NCI-H1694 treated with DMSO at 0.1 percent for 48 hours (cell line): ENCODE data around the gene DNAJC6.
"Not testable (repeated sequence)": the region's sequence is repeated elsewhere in the genome, so short reads cannot be mapped to it uniquely, and the experiment has no call there.

Experiments
- DNase-seq: peaks from one replicate; lab custom pipeline; 2025; lab: John Stamatoyannopoulos, UW

Gene DNAJC6

GRCh38 chr1:65431111-65431705 lies 121.9 kb downstream of the DNAJC6 start:
- DNase-seq, result peak; percentile 31

DNA sequence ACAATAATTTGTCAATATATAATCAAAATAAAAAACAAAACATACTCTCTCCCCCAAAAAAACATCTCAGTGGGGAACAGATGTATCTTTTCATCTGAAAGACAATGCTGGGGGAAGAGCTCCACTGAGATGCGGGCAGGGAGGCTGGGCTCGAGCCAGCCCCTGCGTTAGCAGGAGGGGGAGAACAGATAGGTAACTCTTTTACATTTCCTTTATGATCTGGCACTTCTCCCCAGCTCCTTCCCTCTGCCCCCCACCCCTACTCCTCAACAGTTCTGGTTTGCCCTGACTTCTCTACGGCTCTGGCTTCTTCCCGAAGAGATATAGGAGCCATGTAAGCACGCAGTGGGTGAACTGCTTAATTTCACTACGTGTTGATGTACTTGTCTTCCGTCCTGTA lies 123.6 kb downstream of the DNAJC6 start:
- no peak for DNase-seq

GRCh38 chr1:65434255-65434654 lies 124.9 kb downstream of the DNAJC6 start:
- DNase-seq, result no peak

DNA sequence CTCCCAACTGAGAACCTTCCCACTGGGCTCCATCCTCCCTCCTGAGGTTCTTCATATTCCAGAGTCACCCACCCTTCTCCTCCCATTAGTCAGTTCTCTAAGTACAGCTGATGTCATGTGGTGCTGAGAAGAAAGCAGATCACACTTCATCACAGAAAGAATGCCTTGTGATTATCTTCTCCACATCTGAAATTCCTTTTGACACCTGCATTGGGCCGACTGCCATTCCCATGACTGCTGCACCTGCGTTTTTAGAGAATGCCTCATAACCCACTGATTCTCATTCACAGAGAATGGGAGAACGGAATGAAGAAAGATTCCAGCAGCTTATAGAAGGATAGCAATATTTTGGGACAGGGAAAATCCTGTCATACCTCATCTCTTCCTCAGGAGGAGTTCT lies 125.4 kb downstream of the DNAJC6 start:
- DNase-seq, result no peak

DNA sequence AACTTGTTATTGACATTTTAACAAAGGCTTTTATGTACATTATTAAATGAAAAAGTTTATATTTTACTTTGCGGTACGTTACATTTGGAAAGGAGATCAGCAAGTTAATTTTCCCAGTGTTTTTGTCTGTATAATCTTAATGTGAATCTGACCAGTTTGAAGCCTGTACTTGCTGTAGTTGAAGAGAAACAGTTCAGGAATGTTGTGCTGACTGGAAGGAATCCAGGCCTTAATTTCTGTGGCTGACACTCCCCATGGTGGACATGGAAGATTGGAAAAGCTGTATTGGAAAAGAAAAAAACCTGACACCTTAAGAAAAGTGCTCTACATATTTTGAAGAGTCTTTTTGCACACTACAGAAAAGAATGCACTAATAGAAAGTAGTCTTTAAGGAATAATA lies 126.6 kb downstream of the DNAJC6 start:
- DNase-seq, result no peak

GRCh38 chr1:65437616-65438015 lies 128.3 kb downstream of the DNAJC6 start:
- DNase-seq, result no peak

DNA sequence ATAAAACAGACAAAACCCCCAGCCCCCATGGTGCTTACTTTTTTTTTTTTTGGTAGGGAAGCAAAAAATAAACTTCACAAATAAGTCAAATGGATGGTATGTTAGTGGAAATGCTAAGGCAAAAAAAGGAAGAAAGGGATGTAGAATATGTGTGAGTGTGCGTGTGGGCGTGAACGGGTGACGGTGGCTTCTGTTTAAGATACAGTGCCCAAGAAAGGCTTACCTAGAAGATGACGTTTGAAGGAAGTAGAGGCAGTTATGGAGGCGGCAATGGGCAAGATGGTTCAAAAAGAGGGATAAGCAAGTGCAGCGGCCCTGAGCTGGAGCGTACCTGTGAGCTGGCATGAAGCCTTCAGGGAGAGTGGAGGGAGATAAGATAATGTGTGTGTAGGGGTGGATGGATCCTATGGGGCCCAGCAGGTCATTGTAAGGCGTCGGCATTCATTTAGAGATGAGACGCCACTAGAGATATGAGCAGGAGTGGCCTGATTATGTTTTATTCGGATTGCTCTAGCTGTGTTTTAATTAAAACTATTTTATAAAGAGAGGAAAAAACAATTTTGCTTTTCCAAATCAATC lies 131.1 kb downstream of the DNAJC6 start:
- DNase-seq, result no peak

DNA sequence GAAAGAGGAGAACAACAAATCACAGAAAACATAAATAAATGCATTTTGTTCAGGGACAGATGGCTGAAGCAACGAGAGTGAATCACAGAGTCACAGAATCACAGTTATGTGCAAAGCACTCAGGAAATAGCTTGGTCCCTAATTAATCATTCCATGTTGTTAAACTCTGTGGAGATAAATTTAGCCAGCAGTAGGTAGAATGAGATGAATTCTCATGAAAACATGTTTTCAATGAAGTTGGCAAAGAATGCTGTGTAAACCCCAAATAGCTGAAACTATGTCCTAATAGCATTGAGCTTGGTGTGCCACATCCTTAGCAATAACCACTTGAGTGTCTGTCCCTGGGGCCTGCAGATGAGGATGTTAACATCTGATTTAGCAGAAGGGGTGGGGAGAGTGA lies 131.6 kb downstream of the DNAJC6 start:
- no peak for DNase-seq

DNA sequence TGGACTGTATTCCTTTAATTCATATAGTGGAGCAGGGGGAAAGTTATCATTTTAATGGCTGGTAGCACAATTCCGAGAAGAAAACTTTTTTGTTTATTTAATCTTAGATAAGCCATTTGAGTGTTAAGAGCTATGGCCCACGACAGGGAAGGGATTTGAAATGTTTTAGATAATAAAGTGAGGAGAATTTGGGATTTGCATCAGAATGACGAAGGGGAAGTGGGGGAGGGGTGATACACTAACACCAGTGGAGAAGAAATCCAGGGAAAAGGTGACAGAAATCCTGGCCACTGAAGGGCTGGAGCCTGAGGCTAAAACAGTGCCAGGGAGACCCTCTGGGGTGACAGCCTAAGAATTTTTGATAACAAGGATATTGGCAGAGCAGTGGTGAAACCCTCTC lies 132.1 kb downstream of the DNAJC6 start:
- DNase-seq, result no peak

DNA sequence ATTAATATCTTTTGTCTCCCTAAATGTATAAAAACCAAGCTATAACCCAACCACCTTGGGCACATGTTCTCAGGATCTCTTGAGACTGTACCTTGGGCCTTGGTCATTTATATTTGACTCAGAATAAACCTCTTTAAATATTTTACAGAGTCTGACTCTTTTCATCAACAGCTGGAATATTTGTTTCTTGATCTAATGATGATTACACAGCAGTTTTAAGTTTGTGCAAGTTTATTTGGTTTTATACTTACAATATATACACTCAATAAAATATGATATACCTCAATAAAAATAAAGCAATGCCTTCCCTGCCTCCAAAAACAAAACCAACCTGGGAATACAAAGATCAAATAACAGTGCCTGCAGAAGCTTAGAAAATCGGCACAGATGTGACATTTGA lies 133.1 kb downstream of the DNAJC6 start:
- no peak for DNase-seq

- no peak for DNase-seq
These were observed 134.3 kb downstream of the DNAJC6 start for GRCh38 chr1:65443647-65444046.

DNA sequence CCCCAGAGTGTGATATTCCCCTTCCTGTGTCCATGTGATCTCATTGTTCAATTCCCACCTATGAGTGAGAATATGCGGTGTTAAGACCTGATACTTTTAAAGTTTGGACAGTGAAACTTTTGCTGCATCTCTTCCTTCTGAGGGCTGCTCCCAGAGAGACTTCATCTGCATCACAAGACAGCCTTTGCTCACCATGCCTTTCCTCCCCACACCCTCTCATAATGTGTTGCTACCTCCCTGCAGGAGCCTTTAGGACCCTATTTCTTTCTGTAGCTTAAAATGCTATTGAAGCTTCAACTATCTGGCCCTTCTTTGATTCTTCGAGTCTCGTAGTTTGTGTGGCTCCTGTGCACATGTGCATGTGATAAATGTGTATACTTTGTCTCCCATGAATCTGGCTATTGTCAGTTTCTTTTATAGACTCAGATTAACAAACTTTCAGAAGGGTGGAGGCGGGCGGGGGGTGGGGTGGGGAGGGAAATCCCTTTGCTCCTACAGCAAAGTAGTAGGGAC lies 134.8 kb downstream of the DNAJC6 start:
- DNase-seq, result no peak

GRCh38 chr1:65445837-65446236 lies 136.5 kb downstream of the DNAJC6 start:
- no peak for DNase-seq

DNA sequence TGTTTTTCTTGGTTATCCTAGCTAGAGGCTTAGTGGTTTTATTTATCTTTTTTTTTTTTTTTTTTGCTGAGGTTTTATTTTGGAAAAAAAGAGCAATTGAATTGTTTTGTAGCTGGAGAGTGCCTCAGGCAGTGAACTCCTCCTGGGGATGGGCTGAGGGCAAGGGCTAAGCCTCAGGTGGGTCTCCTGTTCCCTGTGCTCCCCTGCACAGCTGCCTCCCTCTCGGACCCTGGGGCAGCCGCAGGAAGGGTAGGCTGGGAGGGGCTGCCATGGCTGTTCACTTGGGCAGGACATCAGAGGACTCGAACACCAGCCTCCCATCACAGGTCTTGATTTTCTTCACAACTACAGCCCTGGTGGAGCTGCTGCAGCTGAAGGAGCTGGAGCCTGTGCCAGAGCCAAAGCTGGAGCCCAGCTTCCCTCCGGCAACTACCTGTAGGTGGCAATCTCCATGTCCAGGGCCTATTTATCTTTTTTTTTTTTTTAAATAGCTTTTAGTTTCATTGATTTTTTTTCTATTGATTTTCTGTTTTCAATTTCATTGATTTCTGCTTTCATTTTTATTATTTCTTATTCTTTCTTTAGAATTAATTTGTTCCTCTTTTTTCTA lies 140.0 kb downstream of the DNAJC6 start:
- DNase-seq, result no peak

DNA sequence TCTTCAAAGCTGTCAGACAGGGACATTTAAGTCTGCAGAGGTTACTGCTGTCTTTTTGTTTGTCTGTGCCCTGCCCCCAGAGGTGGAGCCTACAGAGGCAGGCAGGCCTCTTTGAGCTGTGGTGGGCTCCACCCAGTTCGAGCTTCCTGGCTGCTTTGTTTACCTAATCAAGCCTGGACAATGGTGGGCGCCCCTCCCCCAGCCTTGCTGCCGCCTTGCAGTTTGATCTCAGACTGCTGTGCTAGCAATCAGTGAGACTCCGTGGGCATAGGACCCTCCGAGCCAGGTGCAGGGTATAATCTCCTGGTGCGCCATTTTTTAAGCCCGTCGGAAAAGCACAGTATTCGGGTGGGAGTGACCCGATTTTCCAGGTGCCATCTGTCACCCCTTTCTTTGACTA lies 146.3 kb downstream of the DNAJC6 start:
- DNase-seq, result not testable (repeated sequence)

DNA sequence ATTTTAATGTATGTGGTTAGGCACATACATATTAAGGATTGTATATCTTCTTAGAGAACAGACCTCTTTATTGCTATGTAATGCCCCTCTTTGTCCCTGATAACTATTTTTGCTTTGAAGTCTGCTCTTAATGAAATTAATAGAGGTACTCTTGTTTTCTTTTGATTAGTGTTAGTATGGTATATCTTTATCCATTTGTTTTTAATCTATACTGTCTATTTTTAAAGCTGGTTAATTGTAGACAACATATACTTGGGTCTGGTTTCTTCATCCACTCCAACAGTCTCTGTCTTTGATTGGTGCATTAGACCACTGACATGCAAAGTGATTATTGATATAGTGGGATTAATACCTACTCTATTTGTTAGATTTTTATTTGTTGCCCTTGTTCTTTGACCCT lies 147.1 kb downstream of the DNAJC6 start:
- no peak for DNase-seq

DNA sequence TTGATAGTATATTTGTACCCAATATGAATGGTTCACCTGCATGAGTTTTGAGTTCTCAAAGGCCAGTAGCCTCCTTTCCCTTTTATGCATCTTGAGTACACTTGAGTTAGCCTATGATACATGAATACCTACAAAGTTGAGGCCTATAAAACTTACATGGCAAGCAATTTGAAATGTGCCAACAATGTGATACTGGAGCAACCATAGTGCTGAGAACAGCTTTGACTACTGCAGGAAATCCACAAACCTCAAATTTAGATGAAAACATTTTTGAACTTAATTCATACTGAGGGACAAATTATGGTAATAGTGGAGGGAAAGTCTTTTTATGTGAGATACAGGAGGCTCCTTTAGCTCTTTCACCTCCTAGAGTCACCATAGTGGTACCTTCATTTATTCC lies 148.5 kb downstream of the DNAJC6 start:
- no peak for DNase-seq

DNA sequence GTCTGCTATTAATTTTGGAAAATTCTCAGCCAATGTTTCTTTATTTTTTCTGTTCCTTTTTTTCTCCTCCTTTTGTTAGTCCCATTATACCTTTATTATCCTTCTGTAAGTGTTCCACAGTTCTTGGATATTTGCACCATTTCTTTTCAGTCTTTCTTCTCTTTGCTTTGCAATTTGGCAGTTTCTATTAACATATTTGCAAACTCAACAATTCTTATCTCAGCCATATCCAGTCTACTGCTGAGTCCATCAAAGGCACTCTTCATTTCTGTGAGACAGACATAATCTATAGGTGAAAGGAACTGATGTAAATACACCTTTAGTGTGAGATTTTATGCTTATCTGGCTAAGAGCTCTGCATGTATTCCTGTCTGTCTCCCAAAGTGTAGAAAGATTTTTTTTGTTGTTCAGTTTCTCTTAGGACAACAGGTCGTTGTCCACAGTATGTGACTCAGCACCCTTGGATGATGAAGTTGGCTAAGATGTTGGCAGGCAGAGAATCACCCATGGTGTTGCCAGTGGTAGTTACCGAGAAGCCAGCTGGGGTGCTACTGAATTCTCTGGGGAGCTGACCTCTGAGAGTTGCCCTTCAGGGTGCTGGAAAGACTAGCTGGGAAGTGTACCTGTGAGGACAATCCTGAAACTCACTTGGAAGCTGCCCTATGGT lies 149.5 kb downstream of the DNAJC6 start:
- DNase-seq, result no peak

- peak; percentile 31 for DNase-seq
These were observed 150.0 kb downstream of the DNAJC6 start for GRCh38 chr1:65459397-65459768.
